HepG2 (cell line): ENCODE measurements around the gene NHLRC3. TPM values are rescaled to one million over a fixed set of nuclear protein-coding genes. Genes with fewer than 3 reads are reported as not detected.

Experiments
- ATAC-seq: fragments of 200-7000 bp; cut with Tn5 transposase; 3 replicates; pipeline ENCODE4 v1.9.1; 2020; ENCODE audit warnings: mild to moderate bottlenecking, moderate library complexity
- BruUV-seq: library from RNA; stranded (reverse); fragments of 400-500 nt; replicated peaks from 2 replicates; lab custom pipeline; 2021; lab: Mats Ljungman, UMichigan
- CTCF ChIA-PET: fragments of 300-600 bp; formaldehyde crosslinking; extraction: SDS; loops from one replicate; lab custom pipeline; 2021; ENCODE audit warnings: low total read pairs, inconsistent platforms, low intra/inter-chr PET ratio; lab: Yijun Ruan, JAX
- POLR2A ChIA-PET: fragments of 350-600 bp; sonication (Branson Sonifier 250); formaldehyde crosslinking; loops from one replicate; lab custom pipeline; 2020; ENCODE audit warnings: antibody characterized with exemption, inconsistent platforms; lab: Yijun Ruan, JAX
- DNase-seq: peaks from one replicate; pipeline ENCODE4 v3.0.0-alpha.2; 2015; ENCODE audit warnings: low spot score
- FAIRE-seq: peaks from 3 replicates; lab custom pipeline; 2011; peaks lifted over from hg19 to GRCh38; lab: Jason Lieb, UNC
- H2AFZ ChIP-seq: one replicate; pipeline ENCODE4 v1.6.1; 2011; ENCODE audit warnings: low read length, inconsistent platforms
- H3K27ac ChIP-seq: fragments of 300-600 bp; 3 replicates; pipeline ENCODE4 v1.8.0; 2011; ENCODE audit warnings: mixed run types, mild to moderate bottlenecking, mixed read lengths, low read length, inconsistent platforms; ENCODE audit not compliant: insufficient read depth; ENCODE audit errors: extremely low read length
- H3K27me3 ChIP-seq, 2 experiments: fragments of 200-600 bp in 1 of 2; 2 replicates in 1 of 2; 3 replicates in 1 of 2; pipeline versions ENCODE4 v1.6.0 to v1.8.0; 2011; ENCODE audit warnings: low read length in 2 of 2, mild to moderate bottlenecking in 2 of 2, moderate library complexity in 2 of 2, inconsistent platforms in 1 of 2; ENCODE audit not compliant: insufficient read depth in 2 of 2, control insufficient read depth in 1 of 2
- H3K36me3 ChIP-seq, 2 experiments: fragments of 200-600 bp in 1 of 2; replicated peaks in 1 of 2; 2 replicates in 1 of 2; 3 replicates in 1 of 2; pipeline versions ENCODE4 v1.5.1 to v1.8.0; 2011; ENCODE audit warnings: low read length in 2 of 2, inconsistent platforms in 1 of 2; ENCODE audit not compliant: insufficient read depth in 2 of 2, control insufficient read depth in 1 of 2
- H3K4me1 ChIP-seq: 2 replicates; pipeline ENCODE4 v1.5.1; 2012; ENCODE audit warnings: low read length, inconsistent platforms; ENCODE audit not compliant: insufficient read depth
- H3K4me2 ChIP-seq: 2 replicates; pipeline ENCODE4 v1.6.0; 2011; ENCODE audit warnings: low read depth, low read length, inconsistent platforms
- H3K4me3 ChIP-seq, 3 experiments: fragments of 200-600 bp in 1 of 3; sonication (generic), shearing (Covaris generic) in 1 of 3; replicated peaks in 1 of 3; 2 replicates each; pipeline ENCODE4 v1.5.1; 2011 to 2016; ENCODE audit warnings: low read length in 3 of 3, inconsistent platforms in 2 of 3, low read depth in 2 of 3, mild to moderate bottlenecking in 2 of 3, control low read depth in 1 of 3, mixed read lengths in 1 of 3; ENCODE audit not compliant: insufficient read depth in 1 of 3
- H3K79me2 ChIP-seq: one replicate; pipeline ENCODE4 v1.6.1; 2011; ENCODE audit warnings: low read length, inconsistent platforms; ENCODE audit not compliant: insufficient read depth
- H3K9ac ChIP-seq: 2 replicates; pipeline ENCODE4 v1.6.0; 2011; ENCODE audit warnings: mild to moderate bottlenecking, low read depth, low read length, inconsistent platforms; ENCODE audit not compliant: insufficient read depth
- H3K9me3 ChIP-seq: 2 replicates; pipeline ENCODE4 v1.5.1; 2012; ENCODE audit warnings: mild to moderate bottlenecking, low read length
- H4K20me1 ChIP-seq: 2 replicates; pipeline ENCODE4 v1.6.0; 2011; ENCODE audit warnings: inconsistent platforms, mild to moderate bottlenecking, low read length, moderate library complexity; ENCODE audit not compliant: insufficient read depth
- AGO1 ChIP-seq: fragments of 200-400 bp; formaldehyde crosslinking; IDR thresholded peaks from 2 replicates; pipeline ENCODE4 v1.6.1; 2017; ENCODE audit warnings: mild to moderate bottlenecking, low read depth, low read length, moderate library complexity; ENCODE audit not compliant: poor library complexity, severe bottlenecking
- CBX1 ChIP-seq: IDR thresholded peaks from one replicate; pipeline ENCODE4 v1.6.1; 2016; ENCODE audit warnings: antibody characterized with exemption, low read depth
- DZIP1 ChIP-seq: sonication (generic); formaldehyde crosslinking; IDR thresholded peaks from 2 replicates; pipeline ENCODE4 v1.5.0; 2020; ENCODE audit warnings: mild to moderate bottlenecking, missing genetic modification reagents
- FUBP1 ChIP-seq: sonication (generic); formaldehyde crosslinking; IDR thresholded peaks from 2 replicates; pipeline ENCODE4 v1.5.1; 2020; ENCODE audit warnings: missing genetic modification reagents, mild to moderate bottlenecking, borderline replicate concordance
- KMT2A ChIP-seq: sonication (generic); formaldehyde crosslinking; IDR thresholded peaks from 2 replicates; pipeline ENCODE4 v1.4.0; 2020; ENCODE audit warnings: missing genetic modification reagents
- PBX3 ChIP-seq: sonication (generic); formaldehyde crosslinking; IDR thresholded peaks from 2 replicates; pipeline ENCODE4 v1.8.1; 2023; ENCODE audit warnings: missing genetic modification reagents, inconsistent platforms, borderline replicate concordance
- TAF1 ChIP-seq: sonication (generic); formaldehyde crosslinking; IDR thresholded peaks from 2 replicates; pipeline ENCODE4 v1.4.0; 2020; ENCODE audit warnings: missing genetic modification reagents
- THRA ChIP-seq: sonication (generic); formaldehyde crosslinking; IDR thresholded peaks from 2 replicates; pipeline ENCODE4 v1.4.0; 2020; ENCODE audit warnings: missing genetic modification reagents, borderline replicate concordance
- ZBTB44 ChIP-seq: sonication (generic); formaldehyde crosslinking; IDR thresholded peaks from 2 replicates; pipeline ENCODE4 v1.4.0; 2020; ENCODE audit warnings: missing genetic modification reagents
- ZFP1 ChIP-seq: IDR thresholded peaks from 2 replicates; pipeline ENCODE4 v1.6.1; 2016
- ZNF549 ChIP-seq: sonication (generic); formaldehyde crosslinking; IDR thresholded peaks from 2 replicates; pipeline ENCODE4 v1.5.0; 2020; ENCODE audit warnings: missing genetic modification reagents
- ZNF577 ChIP-seq: sonication (generic); formaldehyde crosslinking; IDR thresholded peaks from 2 replicates; pipeline ENCODE4 v1.4.0; 2020; ENCODE audit warnings: mild to moderate bottlenecking, low read depth, missing genetic modification reagents, borderline replicate concordance
- ZNF850 ChIP-seq: sonication (generic); formaldehyde crosslinking; conservative IDR thresholded peaks from 2 replicates; pipeline ENCODE4 v1.9.0; 2021; ENCODE audit warnings: mild to moderate bottlenecking, missing genetic modification reagents
- WGBS: methylation state at CpG from one replicate; pipeline ENCODE4 v1.1.6; 2017; ENCODE audit warnings: low lambda C conversion rate; 5-methylcytosine and 5-hydroxymethylcytosine counted together
- in situ Hi-C: cut with HindIII; loops from 2 replicates; pipeline ENCODE4 v1.10.0; 2017; ENCODE audit warnings: low pct_unique_long_range_greater_than_20kb; ENCODE audit not compliant: extremely low pct_ligation_motif_present
- intact Hi-C: fragments of 100-400 bp; cut with micrococcal nuclease; formaldehyde crosslinking; loops from one replicate; pipeline ENCODE4 v1.10.0; 2022; ENCODE audit not compliant: unreplicated experiment
- polyA plus RNA-seq, 8 experiments: library from polyadenylated mRNA; depleted of rRNA in 3 of 8; stranded (reverse) in 7 of 8; unstranded in 1 of 8; fragments of >200 nt; fragmentation: Illumina TruSeq in 4 of 8; extraction: Trizol in 4 of 8; gene quantifications; 2 replicates each; pipeline versions ENCODE4 v1.2.1 to v1.2.3, GENCODE V29; 2011 to 2016; ENCODE audit warnings: low read depth in 4 of 8, missing spikeins in 1 of 8, mixed read lengths in 1 of 8; ENCODE audit not compliant: insufficient read depth in 1 of 8
- total RNA-seq, 5 experiments: library from RNA; depleted of rRNA; stranded (reverse); fragments of >200 nt; fragmentation: Illumina TruSeq; extraction: Trizol; gene quantifications; 2 replicates each; pipeline ENCODE4 v1.2.3, GENCODE V29; 2016; ENCODE audit warnings: low read depth in 1 of 5

Gene NHLRC3
- total and polyA plus RNA-seq, 2 of the 13 experiments (the other 11 are each of a cell fraction or from before 2014, with no cell fraction given), result 19.9 to 29.8 TPM

GRCh38 chr13:38998739-38999138, 39.5 kb upstream of the NHLRC3 start:
- WGBS, result 10% methylated on average over 3 of the region's 3 CpGs
- no peak for ATAC-seq

More at GRCh38 chr13:38998739-38999138, 39.5 kb upstream of the NHLRC3 start:
- Histone ChIP-seq H3K36me3 (no peaks in the 10 kb centered on the region), H2AFZ (no peak overlapping the region), H4K20me1 (no peaks in the 10 kb centered on the region), H3K27ac (no peak overlapping the region), H3K27me3 (no peaks in the 10 kb centered on the region), H3K9me3 (no peaks in the 10 kb centered on the region), H3K4me1 (no peaks in the 10 kb centered on the region), H3K9ac (no peak overlapping the region), H3K4me2 (no peak overlapping the region), H3K79me2 (no peaks in the 10 kb centered on the region), H3K4me3 (no peak overlapping the region)
- no peak for DNase-seq
- no peak for FAIRE-seq
- ChIA-PET POLR2A (no interaction called here), CTCF (no interaction called here)
- TF ChIP-seq ZNF577 (CRISPR knock-in tag) (no peak), FUBP1 (CRISPR knock-in tag) (no peak), DZIP1 (no peak), ZBTB44 (no peak), KMT2A (CRISPR knock-in tag) (no peak), THRA (CRISPR knock-in tag) (no peak), CBX1 (no peak), TAF1 (CRISPR knock-in tag) (no peak), ZFP1 (CRISPR knock-in tag) (no peak), ZNF850 (CRISPR knock-in tag) (no peak), ZNF549 (CRISPR knock-in tag) (no peak), AGO1 (no peak), PBX3 (CRISPR knock-in tag) (no peak)
- intact Hi-C loops, result no loop called here
- BruUV-seq, result no TSS peak
- in situ Hi-C loops, result no loop called here
